ENCODE results near the gene SEC14L5.
"Not testable (repeated sequence)": the region's sequence is repeated elsewhere in the genome, so short reads cannot be mapped to it uniquely, and the experiment has no call there.

The SEC14L5 gene

GRCh38 chr16:4933433-4933832 is 24.7 kb upstream of the SEC14L5 start:
- DNase-seq, result no peak

GRCh38 chr16:4933871-4934395 is 24.2 kb upstream of the SEC14L5 start:
- DNase-seq, result no peak

- no peak for DNase-seq
These were observed 23.5 kb upstream of the SEC14L5 start for GRCh38 chr16:4934591-4934990.

- DNase-seq, result no peak
These were observed 22.8 kb upstream of the SEC14L5 start for GRCh38 chr16:4935241-4935855.

- DNase-seq, result no peak
These were observed 21.7 kb upstream of the SEC14L5 start for GRCh38 chr16:4936181-4936990.

- no peak for DNase-seq
These were observed 20.9 kb upstream of the SEC14L5 start, which contains the start of gene PPL for GRCh38 chr16:4936991-4937781. PPL (minus strand) TSS chr16:4937148; CDS start chr16:4937045, 103 bp downstream.

GRCh38 chr16:4937782-4938682 is 20.1 kb upstream of the SEC14L5 start:
- DNase-seq, result no peak

- DNase-seq, result no peak
These were observed 19.5 kb upstream of the SEC14L5 start for GRCh38 chr16:4938683-4939030.

GRCh38 chr16:4940719-4941118 is 17.4 kb upstream of the SEC14L5 start:
- DNase-seq, result no peak

GRCh38 chr16:4942481-4942880 is 15.6 kb upstream of the SEC14L5 start:
- DNase-seq, result no peak

- DNase-seq, result no peak
These were observed 13.5 kb upstream of the SEC14L5 start for GRCh38 chr16:4944333-4945281.

- no peak for DNase-seq
These were observed 12.3 kb upstream of the SEC14L5 start for GRCh38 chr16:4945560-4946502.

GRCh38 chr16:4946917-4947316 is 11.2 kb upstream of the SEC14L5 start:
- no peak for DNase-seq

GRCh38 chr16:4947722-4948503 is 10.2 kb upstream of the SEC14L5 start:
- DNase-seq, result no peak

GRCh38 chr16:4948903-4949766 is 9.0 kb upstream of the SEC14L5 start:
- no peak for DNase-seq

GRCh38 chr16:4949986-4950385 is 8.1 kb upstream of the SEC14L5 start:
- no peak for DNase-seq

GRCh38 chr16:4951583-4951982 is 6.5 kb upstream of the SEC14L5 start:
- not testable (repeated sequence) for DNase-seq

- no peak for DNase-seq
These were observed 3.4 kb upstream of the SEC14L5 start for GRCh38 chr16:4954714-4955113.
